HCEC 1CT (cell line): ENCODE data around the gene SMG7.

Experiments used
- DNase-seq: peaks from one replicate; pipeline ENCODE4 v3.0.0-alpha.2; 2017

Gene SMG7

GRCh38 chr1:183568176-183569021, 96.1 kb downstream of the SMG7 start:
- DNase-seq = no peak

DNA sequence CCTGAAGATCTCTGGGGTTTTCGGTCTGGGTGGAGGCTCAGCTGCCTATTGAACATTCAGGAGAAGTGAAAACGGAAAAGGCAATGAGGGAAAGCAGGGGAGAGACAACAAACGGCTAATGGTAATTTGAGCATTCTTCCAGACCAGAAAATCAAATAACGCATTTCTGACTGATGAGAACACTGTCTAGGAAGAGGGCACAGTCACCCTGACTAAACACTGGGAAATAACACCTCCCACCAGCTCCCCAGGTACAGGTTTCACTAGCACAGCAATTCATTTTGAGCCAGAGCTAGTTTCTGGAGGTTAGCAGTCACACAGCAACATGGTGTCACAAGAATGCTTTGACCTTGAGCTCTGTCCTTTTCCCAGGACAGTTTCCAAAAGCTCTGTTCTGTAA, 96.8 kb downstream of the SMG7 start:
- DNase-seq = peak; percentile 17

DNA sequence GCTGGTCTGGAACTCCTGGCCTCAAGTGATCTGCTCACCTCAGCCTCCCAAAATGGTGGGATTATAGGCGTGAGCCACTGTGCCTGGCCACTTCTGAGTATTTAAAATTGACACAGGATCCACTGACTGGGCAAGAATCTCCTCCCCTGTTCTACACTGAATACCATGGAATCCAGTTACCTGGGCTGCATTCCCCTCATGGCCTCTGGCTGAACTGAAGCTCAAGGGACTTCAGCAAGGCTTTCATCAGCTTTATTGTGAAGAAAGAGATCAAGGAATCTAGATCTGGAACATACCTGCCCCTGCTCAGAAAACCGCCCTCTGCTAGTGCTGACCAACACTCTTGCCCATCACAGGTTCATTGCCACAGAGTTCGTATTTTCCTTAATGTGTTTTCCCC, 97.5 kb downstream of the SMG7 start:
- DNase-seq = no peak

- DNase-seq = no peak
Observed at GRCh38 chr1:183570451-183570850, 98.2 kb downstream of the SMG7 start.

- peak; percentile 68 for DNase-seq
Observed at GRCh38 chr1:183571678-183572268, 99.5 kb downstream of the SMG7 start.

DNA sequence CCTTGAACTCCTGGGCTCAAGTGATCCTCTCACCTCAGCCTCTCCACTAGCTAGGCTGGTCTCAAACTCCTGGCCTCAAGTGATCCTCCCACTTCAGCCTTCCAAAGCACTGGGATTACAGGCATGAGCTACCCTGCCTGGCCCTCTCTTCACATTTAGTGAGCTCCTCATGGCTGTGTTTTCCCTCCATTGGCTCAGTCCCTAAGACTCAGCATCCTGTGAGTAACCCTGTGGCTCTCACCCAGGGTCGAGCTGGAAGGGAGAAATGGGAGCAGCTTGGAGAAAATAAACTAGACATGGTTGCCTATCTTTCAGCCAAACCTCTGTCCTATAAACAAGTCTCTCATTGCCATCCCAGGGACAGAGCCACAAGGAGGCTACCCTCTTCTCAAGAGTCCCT, 100.4 kb downstream of the SMG7 start:
- DNase-seq = peak; percentile 42

- no peak for DNase-seq
Observed at GRCh38 chr1:183575606-183576005, 103.3 kb downstream of the SMG7 start.

DNA sequence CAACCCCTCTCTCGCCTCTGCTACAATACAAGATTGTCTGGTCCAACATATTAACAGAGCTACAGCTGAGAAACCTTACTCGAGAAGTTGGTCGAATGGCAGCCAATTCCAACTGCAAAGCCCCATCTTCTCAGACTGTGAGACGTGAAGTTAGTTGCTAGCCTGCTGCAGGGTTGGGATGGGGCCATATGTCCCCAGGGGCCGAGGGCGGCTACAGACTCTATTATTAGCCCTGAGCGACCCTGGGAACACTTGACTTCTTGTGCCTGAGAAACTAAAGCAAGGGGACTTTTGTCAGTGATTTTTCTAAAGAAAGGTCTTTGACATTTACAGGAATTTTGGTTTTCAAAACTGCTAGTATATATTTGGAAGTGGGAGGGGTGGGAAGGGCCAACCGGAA, 104.2 kb downstream of the SMG7 start:
- no peak for DNase-seq

GRCh38 chr1:183577897-183578465, 105.7 kb downstream of the SMG7 start:
- no peak for DNase-seq

DNA sequence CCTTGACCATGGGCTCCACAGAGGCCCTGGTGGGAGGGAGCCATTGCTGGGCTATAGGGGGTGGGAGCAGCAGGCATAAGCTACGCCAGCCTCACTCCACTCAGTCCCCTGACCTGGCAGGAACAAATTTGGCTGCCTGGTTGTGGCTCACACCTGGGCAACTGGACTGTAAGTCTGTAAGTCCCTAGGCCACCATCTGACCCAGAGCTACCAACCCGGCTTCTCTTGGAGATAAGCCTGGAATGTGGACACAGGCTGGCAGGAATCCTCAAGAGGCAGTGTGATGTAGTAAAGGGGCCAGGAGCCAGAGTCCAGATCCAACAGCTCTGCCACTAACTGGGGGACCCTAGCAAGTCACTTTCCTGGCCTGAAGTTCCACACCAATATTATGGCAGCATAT, 106.6 kb downstream of the SMG7 start:
- no peak for DNase-seq

DNA sequence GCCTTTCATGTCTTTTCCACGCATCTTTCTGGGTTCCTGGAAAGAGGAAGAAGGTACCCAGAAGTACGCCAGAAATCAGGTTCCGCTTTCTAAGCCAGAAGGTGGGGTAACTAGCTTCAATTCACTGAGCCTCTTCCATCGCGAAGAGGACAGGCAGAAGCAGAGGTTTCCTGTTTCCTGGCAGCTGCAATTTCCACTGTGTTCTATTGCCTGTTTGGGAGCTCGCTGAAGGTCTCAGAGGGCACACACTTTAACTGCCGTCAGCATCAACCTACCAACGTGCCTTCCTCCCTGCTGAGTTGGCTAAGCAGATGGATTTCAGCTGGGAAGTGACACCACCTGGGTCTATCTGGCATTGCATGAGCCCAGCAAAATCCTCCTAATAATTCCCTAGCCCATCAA, 108.0 kb downstream of the SMG7 start:
- peak; percentile 13 for DNase-seq

DNA sequence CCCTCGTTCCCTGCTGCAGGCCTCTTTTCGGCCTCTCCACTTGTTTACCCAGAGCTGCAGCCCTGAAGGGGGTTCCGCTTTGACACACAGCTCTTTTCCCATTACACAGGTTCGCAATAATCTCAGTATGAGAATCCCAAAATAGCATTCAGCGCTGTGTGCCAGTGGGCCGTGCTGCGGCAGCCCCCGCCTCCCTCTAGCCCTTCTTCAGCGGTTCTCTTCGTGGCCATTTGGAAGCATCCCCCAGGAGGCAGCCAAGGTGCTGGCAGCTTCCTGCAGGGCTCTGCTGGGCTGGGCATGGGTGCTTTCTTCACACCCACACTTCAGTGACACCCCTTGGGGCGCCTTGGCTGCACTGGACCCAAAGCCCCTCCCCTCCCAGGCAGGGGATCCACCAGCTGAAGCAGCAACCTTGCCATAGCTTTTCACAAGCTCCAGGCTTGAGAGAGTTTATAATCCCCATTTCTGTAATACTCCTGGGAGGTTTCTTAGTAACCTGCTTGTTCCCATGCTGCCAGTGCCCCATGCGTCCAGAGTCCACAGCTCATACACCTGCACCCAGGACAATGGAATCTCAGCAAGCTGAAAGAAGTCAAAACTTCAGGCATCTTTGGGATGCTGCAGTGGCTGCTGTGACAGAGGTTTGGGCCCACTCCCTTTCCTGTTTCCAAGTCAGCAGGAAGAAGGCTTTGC, 109.9 kb downstream of the SMG7 start:
- DNase-seq = no peak

GRCh38 chr1:183583466-183583865, 111.2 kb downstream of the SMG7 start:
- peak; percentile 77 for DNase-seq

GRCh38 chr1:183584147-183584546, 111.8 kb downstream of the SMG7 start:
- no peak for DNase-seq

- no peak for DNase-seq
Observed at GRCh38 chr1:183585038-183585437, 112.7 kb downstream of the SMG7 start.

GRCh38 chr1:183586455-183586854, 114.2 kb downstream of the SMG7 start:
- no peak for DNase-seq

- no peak for DNase-seq
Observed at GRCh38 chr1:183586926-183587325, 114.6 kb downstream of the SMG7 start.

DNA sequence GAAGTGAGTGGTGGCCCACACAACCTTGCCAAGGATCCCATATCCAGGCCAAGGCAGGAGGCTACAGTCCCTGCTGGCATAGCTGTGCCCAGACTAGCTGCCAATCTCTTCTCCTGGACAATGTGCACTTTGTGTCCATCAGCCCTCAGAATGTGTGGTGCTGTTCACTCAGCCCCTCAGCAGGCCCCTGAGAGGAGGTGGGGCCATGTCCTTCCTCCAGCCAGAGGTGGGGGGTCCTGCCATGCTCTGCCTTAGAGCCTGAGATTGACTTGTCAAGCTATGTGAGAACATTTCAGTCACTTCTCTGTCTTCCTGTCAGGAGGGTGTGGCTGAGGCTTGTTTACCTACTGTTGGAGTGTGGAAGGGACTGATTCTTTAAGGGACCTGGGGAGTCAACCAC, 116.5 kb downstream of the SMG7 start:
- DNase-seq = no peak

DNA sequence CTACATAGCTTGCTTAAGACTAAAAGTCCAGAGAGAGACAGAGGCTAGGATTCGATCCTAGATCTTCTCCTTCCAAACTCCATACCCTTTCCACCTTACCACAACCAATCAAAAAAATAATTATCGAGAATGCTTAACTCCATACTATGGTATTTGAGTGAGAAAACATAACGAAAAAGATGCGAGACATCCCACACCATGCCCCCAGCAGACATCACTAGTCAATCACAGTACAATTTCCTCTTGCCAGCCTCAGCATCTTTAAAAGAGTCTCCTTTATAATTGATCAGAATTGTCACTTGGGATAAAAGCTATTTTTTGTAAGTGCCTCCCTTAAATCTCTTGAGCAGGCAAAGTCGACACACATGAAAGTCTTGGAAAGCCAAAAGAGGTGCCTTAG, 117.1 kb downstream of the SMG7 start:
- no peak for DNase-seq

DNA sequence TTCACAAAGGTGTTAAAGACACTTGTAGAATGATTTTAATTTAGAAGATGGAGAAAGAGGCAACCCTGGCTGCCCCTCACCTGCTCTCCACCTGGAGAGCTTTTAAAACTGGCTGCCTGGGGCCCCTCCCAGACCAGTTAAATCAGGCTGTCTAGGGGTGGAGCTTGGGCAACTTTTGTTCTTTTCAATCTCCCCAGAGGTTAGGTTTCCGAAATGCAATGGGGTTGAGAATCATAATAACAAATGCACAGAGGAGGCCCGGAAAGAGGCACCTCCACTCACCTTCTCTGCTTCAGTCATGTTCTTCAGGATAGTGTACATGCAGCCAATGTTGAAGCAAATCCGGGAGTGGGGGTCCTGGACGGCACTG, 117.6 kb downstream of the SMG7 start:
- DNase-seq = no peak

DNA sequence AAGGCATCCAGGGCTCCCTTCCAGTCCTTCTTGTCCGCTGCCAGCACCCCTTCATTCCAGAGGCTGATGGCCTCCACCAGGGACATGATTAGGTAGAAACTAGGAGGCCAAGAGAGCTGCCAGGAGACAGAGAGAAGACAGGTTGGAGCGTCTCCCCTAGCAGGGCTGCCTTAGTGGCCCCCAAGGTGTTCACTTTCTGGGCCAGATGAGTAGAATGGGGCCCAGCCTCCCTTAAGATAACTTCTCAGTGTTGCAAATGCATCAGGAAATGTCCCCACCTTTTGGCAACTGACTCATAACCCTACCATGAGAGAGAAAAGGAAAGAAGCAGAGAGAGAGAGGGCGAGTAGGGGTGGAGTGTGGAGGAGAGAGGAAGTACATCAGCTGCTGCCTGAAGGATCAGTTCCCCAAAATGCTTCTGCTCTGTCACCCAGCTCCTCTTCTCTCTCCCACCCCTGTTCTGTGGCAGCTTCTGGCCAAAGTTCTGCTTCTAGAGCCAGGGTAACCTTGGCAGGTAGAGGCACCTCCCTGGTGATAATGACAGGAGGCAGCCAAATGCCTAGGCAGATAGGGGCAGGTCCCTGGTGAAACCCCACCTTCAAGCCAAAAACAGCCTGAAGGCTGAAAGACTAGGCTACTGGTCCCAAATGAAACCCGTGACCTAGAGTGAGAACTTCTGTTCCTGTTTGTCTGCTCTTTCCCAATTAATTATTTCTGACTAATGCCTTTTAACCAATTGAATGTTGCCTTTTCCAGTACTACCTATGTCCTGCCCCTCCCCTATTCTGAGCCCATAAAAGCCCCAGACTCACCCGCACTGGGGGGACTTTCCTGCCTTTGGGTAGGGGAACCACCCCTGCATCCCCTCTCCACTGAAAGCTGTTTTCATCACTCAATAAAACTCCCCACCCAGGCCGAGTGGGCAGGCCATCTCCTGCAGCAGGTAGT, 118.2 kb downstream of the SMG7 start, which contains the start of gene NCF2:
Gene NCF2, minus strand, starts transcription at position 216 of the 948 bp plus-strand sequence. Its CDS starts 130 bp downstream, at position 86.
- peak; percentile 52 for DNase-seq

- no peak for DNase-seq
Observed at GRCh38 chr1:183592733-183593132, 120.4 kb downstream of the SMG7 start.
